HG03378 (cell line): ENCODE measurements around the gene RCOR1.

Experiments used
- ATAC-seq: cut with Tn5 transposase; IDR thresholded peaks from one replicate; pipeline ENCODE4 v1.9.1; 2021; ENCODE audit warnings: mild to moderate bottlenecking, moderate library complexity; ENCODE audit not compliant: unreplicated experiment

The RCOR1 gene

GRCh38 chr14:102668291-102668873 is 75.9 kb downstream of the RCOR1 start:
- no peak for ATAC-seq

- no peak for ATAC-seq
These were observed 79.0 kb downstream of the RCOR1 start for GRCh38 chr14:102671410-102671809.

- ATAC-seq = no peak
These were observed 80.0 kb downstream of the RCOR1 start for GRCh38 chr14:102672410-102672960.

GRCh38 chr14:102675396-102675795 is 82.9 kb downstream of the RCOR1 start:
- no peak for ATAC-seq

- no peak for ATAC-seq
These were observed 85.9 kb downstream of the RCOR1 start for GRCh38 chr14:102678394-102678793.

GRCh38 chr14:102683399-102684297 is 91.2 kb downstream of the RCOR1 start:
- ATAC-seq = no peak

GRCh38 chr14:102684298-102684663 is 91.8 kb downstream of the RCOR1 start:
- no peak for ATAC-seq

- no peak for ATAC-seq
These were observed 93.8 kb downstream of the RCOR1 start for GRCh38 chr14:102686196-102686801.

GRCh38 chr14:102688290-102688689 is 95.8 kb downstream of the RCOR1 start:
- ATAC-seq = no peak

GRCh38 chr14:102690509-102691286 is 98.2 kb downstream of the RCOR1 start:
- no peak for ATAC-seq

- ATAC-seq = no peak
These were observed 99.3 kb downstream of the RCOR1 start for GRCh38 chr14:102691763-102692162.

GRCh38 chr14:102692334-102692733 is 99.9 kb downstream of the RCOR1 start:
- no peak for ATAC-seq

GRCh38 chr14:102693006-102693755 is 100.7 kb downstream of the RCOR1 start:
- no peak for ATAC-seq

GRCh38 chr14:102694530-102695166 is 102.2 kb downstream of the RCOR1 start:
- no peak for ATAC-seq

- ATAC-seq = no peak
These were observed 102.7 kb downstream of the RCOR1 start for GRCh38 chr14:102695167-102695555.

GRCh38 chr14:102696332-102696731 is 103.9 kb downstream of the RCOR1 start:
- no peak for ATAC-seq

- no peak for ATAC-seq
These were observed 104.5 kb downstream of the RCOR1 start for GRCh38 chr14:102696856-102697495.

- ATAC-seq = no peak
These were observed 105.1 kb downstream of the RCOR1 start for GRCh38 chr14:102697501-102697900.

GRCh38 chr14:102699416-102700110 is 107.1 kb downstream of the RCOR1 start:
- no peak for ATAC-seq
